ENCODE data around the gene EEIG2.

DNA sequence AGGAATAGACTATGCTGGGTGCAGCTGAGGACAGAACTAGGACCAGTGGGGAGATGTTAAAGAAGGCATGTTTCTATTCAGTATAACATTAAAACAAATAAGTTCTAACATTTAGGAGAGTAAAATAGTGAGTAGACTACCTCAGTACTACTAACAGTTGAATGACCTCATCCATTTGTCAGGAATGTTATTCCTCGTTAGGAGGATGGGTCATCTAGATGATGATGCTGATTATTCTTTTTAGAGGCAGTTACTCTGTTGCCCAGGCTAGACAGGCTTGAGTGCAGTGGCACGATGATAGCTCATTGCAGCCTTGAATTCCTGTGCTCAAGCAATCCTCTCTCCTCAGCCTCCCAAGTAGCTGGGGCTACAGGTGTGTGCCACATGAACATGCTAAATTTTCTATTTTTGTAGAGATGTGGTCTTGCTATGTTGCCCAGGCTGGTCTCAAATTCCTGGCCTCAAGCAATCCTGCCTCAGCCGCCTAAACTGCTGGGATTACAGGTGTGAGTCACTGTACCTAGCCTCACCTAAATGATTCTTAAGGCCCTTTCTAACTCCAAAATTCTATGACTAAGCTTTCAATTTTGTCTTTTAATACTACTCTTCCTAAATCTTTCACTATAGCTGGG lies 9.3 kb downstream of the EEIG2 start:
- TF ChIP-seq, protein P1, sequence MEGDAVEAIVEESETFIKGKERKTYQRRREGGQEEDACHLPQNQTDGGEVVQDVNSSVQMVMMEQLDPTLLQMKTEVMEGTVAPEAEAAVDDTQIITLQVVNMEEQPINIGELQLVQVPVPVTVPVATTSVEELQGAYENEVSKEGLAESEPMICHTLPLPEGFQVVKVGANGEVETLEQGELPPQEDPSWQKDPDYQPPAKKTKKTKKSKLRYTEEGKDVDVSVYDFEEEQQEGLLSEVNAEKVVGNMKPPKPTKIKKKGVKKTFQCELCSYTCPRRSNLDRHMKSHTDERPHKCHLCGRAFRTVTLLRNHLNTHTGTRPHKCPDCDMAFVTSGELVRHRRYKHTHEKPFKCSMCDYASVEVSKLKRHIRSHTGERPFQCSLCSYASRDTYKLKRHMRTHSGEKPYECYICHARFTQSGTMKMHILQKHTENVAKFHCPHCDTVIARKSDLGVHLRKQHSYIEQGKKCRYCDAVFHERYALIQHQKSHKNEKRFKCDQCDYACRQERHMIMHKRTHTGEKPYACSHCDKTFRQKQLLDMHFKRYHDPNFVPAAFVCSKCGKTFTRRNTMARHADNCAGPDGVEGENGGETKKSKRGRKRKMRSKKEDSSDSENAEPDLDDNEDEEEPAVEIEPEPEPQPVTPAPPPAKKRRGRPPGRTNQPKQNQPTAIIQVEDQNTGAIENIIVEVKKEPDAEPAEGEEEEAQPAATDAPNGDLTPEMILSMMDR (IDR thresholded peaks at IDR 0.05), result no peak
- no peak for TF ChIP-seq POLR2A (IDR thresholded peaks at IDR 0.05)
- TF ChIP-seq POLR2AphosphoS5 (IDR thresholded peaks at IDR 0.05), result no peak
- no peak for TF ChIP-seq EP300 (IDR thresholded peaks at IDR 0.05; ENCODE audit: low read depth)
